Erythroblast (primary cell): ENCODE data around the gene NKD1.

Source experiments
- GATA1 ChIP-seq: IDR thresholded peaks from 2 replicates; pipeline ENCODE4 v1.6.1; 2011; ENCODE audit warnings: low read depth, mild to moderate bottlenecking, control low read depth, low read length, moderate library complexity
- POLR2A ChIP-seq: IDR thresholded peaks from 2 replicates; pipeline ENCODE4 v1.6.1; 2011; ENCODE audit warnings: mild to moderate bottlenecking, low read length

DNA sequence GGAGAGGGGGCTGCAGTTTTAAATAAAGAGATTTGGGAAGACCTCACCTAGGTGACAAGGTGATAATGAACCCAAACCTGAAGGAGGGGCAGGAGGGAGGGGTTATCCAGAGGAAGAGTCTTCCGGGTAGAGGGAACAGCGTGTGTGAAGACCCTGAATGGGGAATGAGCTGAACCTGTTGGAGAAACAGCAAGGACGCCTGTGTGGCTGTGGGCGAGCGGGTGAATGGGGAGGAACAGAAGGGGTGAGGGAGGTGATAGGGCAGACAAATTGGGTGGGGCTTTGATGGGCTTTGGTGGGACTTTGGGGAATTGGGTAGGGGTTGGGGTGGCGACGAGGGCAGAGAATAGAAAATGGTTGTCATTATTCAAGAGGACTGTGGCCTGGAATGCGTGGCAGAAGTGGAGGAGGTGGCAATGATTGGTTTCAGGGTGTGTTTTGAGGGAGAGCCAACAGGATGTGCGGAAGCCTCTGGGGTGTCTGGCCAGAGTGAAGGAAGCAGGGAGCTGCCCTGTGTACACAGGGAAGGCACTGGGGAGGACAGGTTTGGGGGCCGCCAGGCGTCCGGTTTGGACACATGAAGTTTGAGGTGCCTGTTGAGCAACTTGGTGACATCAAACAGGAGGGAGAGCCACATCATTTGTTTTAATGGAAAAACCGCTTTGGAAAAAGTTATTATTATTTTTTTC is 48.7 kb downstream of the NKD1 start:
- TF ChIP-seq POLR2A (no peak), GATA1 (no peak)
